GM10847 (cell line): ENCODE data around the gene VMAC.

Source experiments
- POLR2A ChIP-seq: IDR thresholded peaks from 2 replicates; pipeline ENCODE4 v1.6.1; 2011; ENCODE audit not compliant: insufficient read length; ENCODE audit errors: extremely low read depth

The VMAC gene

DNA sequence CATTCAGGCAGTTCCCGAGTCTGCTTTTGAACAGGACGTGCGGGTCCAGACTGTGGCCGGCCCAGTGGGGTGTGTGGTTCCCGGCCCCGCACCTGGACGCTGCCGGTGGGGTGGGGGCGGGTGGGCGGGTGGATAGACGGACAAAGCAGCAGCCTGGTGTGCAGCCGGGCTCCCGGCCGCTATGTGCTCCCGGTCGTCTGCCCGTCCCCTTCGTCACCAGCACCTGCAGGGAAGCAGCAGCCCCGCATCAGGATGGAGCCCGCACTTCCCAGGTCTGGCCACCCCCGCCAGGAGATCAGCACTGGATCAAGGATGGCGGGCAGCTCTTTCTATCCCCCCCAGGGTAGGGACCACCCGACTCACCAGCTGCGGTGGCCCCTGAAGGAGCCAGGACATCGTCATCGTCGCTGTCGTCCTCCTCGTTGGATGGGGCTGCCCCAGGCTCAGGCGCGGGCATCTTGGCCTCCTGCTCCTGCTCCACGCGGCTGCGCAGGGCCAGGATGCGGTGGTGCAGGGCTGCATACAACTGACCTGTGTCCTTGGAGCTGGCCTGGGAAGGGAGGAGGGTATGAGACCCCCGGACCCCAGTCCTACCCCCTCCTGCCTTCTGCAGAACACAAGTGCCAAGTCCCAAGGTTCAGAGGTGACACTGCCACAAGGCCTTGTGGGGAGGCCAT is 12.9 kb downstream of the VMAC start:
- TF ChIP-seq POLR2A: no peak

DNA sequence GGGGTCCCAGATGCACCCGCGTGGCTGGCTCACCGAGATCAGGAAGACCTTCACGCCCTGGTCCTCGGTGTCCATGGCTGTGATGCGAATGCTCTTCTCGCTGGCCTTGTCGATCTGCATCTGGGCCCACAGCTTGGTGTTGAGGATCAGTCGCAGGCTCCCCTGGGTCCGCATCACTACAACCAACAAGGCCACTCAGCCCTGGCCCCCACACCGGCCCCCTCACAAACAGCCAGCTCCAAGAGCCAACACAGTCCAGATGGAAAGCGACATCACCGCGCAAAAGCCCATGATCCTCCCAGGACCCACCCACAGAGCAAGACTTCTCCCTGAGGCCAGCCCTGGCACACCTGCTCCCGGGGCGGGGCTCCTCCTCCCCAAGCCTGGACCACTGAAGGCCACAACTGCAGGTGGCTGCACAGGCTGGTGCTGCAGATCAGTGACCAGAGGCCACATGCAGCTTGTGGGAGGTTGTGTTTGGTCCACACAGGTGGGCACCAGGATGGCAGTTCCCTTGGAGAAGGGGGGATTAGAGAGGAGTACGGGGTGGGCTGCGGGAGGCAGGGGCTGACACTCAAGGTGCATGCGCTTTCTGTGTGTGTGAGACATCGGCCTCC is 13.9 kb downstream of the VMAC start:
- no peak for TF ChIP-seq POLR2A

DNA sequence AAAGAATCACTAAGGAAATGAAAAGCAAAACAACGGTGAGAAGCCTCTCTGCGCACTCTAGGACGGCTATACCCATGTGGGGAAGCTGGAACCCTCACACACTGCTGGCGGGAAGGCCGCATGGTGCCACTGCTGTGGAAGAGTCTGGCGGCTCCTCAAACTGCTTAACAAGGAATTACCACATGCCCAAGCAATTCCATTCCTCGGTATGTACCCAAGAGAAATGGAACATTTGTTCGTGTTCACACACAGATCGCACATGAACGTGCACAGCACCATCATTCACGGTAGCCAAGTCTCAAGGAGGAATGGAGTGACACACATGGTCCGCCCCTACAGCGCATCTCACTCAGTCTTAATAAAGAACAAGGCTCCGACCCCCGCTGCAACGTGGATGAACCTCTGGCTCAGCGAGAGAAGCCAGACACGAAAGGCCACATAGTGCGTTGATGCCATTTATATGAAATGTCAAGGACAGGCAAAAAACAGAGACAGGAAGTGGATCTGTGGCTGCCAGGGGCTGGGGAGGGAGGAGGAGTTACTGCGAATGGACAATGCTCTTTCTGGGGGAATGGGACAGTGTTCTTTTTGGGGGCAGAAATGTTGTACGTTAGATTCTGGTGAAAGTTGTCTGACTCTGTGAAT is 17.0 kb downstream of the VMAC start:
- TF ChIP-seq POLR2A: no peak

DNA sequence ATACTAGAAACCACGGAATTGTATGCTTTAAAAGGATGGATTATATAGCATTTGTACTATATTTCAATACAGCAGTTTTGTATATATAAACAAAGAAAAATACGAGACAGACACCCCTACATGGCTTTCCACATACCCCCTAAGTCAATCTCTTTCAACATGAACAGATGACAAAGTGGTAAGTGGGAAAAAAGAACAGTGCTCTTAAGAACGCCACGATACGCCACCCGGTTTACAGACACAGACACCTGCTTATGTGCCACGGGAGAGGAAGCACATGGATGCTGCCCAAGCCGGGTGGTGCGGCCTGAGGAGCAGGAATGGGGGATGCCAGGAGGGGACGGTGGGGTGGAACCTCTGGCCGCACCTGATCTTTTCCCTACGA is 17.5 kb downstream of the VMAC start:
- no peak for TF ChIP-seq POLR2A

DNA sequence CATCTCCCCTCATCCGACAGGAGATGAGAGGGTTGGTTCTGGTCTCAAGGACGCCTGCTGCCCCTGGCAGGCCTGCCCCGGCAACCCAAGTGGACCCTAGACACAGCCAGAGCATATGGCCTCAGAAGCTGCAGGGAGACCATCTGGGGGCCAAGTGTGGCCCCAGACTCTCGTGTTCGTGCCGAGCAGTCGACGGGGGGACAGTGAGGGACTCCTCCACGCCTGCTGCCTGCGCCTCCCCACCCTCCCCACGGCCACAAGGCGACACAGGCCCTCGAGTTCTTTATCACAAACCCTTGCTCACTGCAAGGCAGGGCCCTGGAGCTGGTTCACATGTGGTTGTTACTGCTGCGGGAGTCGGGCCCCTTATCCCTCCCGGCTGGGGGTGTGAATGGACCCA is 18.7 kb downstream of the VMAC start:
- TF ChIP-seq POLR2A: no peak

DNA sequence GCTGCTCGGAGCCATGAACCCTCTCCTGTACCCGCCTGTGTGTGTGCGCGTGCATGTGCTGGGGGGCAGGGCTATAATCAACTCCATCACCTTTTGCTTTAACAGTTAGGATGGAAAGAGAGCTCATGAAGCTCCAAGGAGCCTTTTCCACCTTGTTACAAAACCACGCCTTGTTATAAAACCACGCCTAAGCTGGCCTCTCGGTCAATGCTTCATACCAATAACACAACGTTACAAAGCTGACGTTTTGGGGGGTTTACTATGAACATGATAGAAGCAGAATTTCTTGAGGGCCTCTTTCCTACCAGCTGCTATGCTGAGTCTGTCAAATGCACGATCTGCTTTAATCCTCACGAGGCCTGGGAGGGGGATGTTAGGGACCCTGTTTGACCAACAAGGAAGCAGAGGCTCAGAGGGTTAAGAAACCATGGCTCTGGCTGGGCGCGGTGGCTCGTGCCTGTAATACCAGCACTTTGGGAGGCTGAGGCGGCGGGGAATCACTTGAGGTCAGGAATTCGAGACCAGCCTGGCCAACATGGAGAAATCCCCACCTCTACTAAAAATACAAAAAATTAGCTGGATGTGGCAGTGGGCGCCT is 21.3 kb downstream of the VMAC start:
- no peak for TF ChIP-seq POLR2A

DNA sequence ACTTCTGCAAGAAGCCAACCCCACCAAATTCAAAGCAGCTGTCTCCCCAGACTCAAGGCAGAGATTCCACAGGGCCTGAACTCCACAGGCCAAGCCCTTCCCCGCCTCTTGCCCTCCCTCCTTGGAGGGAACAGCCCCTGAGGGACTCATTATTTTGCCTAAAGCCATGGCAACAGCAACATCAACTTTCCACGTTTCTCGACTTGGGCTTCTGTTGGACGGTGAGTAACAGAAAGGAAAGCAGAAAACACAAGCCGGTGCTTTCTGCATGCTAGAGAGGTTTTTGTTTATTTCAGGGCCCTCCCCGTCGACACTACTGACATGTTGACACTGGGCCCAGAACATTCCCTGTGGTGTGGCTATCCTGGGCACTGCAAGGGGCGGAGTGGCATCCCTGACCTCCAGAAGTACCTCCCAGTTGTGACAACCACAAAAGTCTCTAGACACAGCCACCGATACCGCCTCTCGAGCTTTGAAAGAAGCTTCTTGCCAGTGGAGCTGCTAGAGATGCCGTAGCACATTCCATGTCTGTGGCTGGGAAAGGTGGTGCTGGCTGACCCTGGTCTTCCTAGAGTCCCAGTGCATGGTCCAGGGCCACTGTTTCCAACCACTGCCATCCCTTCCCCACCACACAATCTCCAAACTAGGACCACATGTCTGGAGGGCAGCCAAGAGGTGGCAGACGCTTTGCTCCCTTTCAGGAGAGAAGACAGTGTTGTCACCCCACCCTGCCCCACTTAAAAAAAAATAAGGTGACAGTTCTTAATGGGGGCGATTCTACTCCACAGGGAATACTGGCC is 22.2 kb downstream of the VMAC start:
- TF ChIP-seq POLR2A: no peak

DNA sequence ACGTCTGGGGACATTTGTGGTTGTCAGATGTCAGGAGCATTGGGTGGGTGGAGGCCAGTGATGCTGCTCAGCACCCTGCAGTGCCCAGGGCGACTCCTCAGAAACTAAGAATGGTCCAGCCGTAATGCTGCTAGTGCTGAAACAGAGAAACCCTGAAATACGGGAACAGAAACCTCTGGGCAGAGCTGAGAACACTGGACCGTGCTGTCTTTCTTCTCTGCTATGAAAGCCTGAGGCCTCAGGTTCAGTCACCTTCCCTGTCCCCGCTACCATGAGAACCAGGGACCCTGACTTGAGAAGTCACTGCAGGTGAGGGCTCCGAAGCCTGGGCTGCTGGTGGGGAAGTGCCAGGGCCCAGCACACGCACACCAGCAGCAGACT is 22.8 kb downstream of the VMAC start:
- TF ChIP-seq POLR2A: no peak

DNA sequence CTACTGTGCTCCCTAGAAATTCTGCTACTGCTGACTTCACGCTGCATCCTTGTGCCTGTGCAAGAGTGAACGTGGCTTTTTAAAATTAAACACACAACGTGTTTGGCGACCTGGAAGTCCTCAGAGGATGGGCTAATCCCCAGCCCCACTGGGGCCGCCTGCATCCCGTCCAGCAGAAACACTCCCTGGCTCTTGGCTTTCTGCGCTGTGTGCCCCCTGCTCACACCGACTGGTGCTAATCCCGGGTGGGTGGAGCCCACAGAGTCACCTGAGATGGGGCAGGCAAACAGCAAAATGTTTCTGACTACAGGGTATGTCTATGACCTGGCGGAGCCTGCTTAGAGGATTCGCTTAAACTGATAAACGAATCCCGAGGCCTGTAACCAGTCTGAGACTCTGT is 24.5 kb downstream of the VMAC start:
- no peak for TF ChIP-seq POLR2A

DNA sequence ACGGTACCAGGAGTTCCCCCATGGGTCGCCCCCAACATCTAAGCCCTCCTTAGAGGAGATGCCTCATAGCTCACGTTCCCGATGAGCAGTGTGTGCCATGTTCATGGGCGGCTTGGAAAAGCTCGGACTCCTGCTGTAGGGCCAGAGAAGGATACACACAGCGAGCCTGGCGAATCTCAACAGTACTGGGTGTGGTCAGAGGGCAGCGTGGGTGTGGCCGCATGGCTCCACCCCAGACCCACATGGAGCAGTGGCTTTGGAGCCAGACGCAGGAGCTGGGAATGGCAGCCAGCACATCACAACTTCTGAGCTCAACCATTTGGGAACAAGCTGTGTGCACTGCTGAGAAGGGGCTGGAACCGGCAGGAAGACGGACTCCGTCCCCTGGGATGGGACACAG is 25.0 kb downstream of the VMAC start:
- TF ChIP-seq POLR2A: no peak

DNA sequence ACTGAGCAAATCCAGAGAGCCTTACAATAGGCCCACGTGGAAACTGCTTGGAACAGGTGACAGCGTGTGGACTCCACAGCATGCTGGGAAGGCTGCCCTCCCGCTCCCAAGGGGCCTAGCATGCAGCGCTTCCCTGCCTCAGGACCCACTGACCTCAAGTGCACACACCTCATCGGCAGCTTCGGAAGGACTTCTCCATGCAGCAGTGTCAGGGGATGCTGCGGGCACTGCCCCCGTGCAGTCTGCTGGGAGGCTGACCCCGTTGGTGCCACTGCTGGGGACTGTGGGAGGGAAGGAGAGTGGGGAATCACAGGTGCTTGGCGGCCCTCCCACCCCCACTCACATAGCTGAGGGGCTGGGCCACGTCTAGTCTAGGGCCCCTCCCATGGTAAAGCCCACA is 26.6 kb downstream of the VMAC start:
- TF ChIP-seq POLR2A: no peak

DNA sequence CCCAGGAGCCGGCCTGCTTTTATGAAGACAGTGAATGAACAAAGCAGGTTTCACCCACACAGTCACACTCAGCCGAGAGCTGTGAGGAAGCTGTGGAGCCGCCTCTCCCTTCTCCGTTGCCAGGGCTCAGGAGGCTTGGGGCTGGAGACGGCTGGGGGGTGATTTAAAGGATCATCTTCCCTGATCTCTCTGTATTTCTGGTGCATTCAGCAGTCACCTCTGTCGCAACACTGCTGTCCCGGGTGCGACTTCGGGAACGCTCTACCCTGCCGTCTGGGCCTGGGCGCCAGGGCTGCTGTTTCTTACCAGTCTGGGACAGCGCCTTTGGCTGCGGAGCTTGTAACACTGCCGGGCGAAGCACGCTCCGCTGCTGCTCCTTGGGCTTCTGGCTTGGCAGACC is 27.5 kb downstream of the VMAC start:
- TF ChIP-seq POLR2A: no peak

DNA sequence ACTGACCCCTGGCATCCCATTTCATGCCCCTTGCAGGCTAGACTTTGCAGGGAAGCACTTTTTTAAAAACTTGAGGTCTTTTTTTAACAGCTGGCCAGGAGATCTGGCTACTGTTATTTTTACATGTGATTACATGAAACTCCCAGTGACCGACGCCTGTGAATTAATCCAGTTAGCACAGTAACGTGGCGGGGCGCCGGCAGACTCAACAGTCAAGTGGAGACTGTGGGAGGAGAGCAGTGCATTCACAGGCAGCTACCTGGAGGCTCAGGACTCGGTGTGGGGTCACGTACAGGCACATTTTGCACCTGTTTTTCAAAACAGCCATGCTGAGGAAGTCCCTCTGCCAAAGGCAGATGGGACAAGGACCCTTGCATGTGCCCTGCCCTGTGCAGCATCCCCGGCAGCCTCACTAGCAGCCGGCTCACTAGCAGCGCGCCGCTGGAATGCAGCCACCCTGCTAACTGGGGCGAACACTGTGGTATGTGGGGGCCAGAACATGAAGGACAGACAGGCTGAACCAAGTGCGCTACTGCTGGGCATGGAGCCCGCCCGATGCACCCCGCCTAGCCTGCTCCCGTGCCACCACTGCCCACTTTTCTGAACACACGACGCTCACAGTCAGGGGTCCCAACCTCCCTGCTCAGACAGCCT is 28.1 kb downstream of the VMAC start:
- no peak for TF ChIP-seq POLR2A

DNA sequence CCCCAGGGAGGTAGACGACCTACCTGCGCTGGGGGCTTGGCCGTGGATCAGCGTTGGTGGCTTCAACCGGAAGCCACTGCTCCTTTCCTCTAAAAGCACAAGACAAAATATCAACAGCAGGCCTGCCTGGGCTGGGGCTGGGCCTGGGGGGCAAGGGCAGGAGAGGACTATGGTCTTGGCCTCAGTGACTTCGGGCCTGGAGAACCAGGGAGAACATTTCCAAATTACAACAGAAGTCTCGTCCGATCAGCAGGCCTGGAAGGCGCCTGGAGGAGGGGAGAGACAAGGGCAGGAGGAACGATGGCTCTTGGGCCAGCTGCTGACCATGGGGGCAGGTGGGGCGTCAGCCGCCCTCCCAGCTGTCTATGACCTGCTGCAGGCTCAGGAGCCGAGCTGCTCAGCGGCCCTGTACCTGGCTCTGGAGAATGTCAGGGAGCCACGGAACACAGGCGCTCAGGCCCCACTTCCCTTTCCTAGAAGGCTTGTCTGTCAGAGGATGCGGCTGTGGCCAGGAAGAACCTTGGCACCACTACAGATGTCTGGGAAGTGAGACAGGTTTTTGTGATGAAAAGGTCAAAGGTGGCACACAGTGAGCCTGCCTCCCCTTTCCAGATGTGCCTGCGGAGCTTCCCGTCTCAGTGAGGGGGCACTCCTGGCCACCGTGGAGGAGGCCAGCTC is 28.9 kb downstream of the VMAC start:
- TF ChIP-seq POLR2A: no peak

DNA sequence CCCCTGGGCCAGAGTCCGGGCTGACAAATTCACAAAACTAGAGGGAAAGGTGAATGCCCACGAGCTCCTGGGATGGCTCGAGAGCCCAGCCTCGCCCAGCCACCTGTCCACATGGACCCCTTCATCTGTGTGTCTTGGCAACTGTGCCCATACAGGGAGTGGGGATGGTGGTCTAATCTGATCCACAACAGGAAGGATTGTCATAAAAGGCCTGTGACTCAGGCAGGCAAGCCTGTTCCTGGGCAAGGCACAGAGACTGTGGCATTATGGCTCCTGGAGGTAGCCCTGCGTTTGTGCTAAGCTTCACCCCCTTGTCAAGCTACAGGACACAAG is 29.4 kb downstream of the VMAC start:
- no peak for TF ChIP-seq POLR2A
